ENCODE results near the gene FGD5. TPM values are rescaled to one million over a fixed set of nuclear protein-coding genes. Genes with fewer than 3 reads are reported as not detected.
A peak's percentile ranks its signal among the peaks of the same experiment; 100 is the strongest.

The FGD5 gene
- total and polyA plus RNA-seq, 9 of the 15 experiments (the other 6 are each of a cell fraction or from before 2014, with no cell fraction given) = 0.18 TPM; not detected in 8

GRCh38 chr3:14834807-14835466, 16.2 kb downstream of the FGD5 start:
- peaks cover 24 to 29% of the 10 kb centered on the region in 2 experiments; a peak in 4 of 5 replicates for H3K4me1 ChIP-seq (replicated peaks in 1 of 2; ENCODE audit: control insufficient read depth in 2 of 2, insufficient read depth in 2 of 2, low read length in 2 of 2)
- H3K4me3 ChIP-seq = no peak overlapping the region
- WGBS (ENCODE audit: insufficient coverage, low coverage, missing lambda C conversion rate) = 60% methylated on average over 15 of the region's 15 CpGs
- intact Hi-C loops (cut with micrococcal nuclease) = no loop called here
- H3K4me2 ChIP-seq (ENCODE audit: insufficient read depth, low read length) = no peak overlapping the region
- H3K79me2 ChIP-seq (ENCODE audit: control insufficient read depth, insufficient read depth, low read length) = no peaks in the 10 kb centered on the region
- no peaks in the 10 kb centered on the region for H3K9me1 ChIP-seq (ENCODE audit: control insufficient read depth, insufficient read depth, low read length)
- peak overlapping the region in 1 of 2 experiments; percentile 56; a peak in 1 of 4 replicates for H3K9ac ChIP-seq (ENCODE audit: insufficient read depth in 1 of 2, low read depth in 2 of 2, low read length in 2 of 2)
- DNase-seq (ENCODE audit: extremely low read depth in 1 of 4, low spot score in 3 of 4) (no peak), FAIRE-seq (no peak), ATAC-seq (no peak)
- in situ Hi-C loops (cut with MboI) = no loop called here
- H2AFZ ChIP-seq (ENCODE audit: low read depth, low read length) = no peak overlapping the region
- ChIA-PET CTCF (ENCODE audit: low intra/inter-chr PET ratio) (no interaction called here), POLR2A (interaction anchor here (0.6 to 3.2 kb wide), 5 partner anchors 9 to 1229 kb away, joined by 3 to 18 read pairs (median 5); no protein-coding TSS in a partner anchor)
- 0 out of 2 replicates have a peak, but pooled peaks cover 4% of the 10 kb centered on the region for H4K20me1 ChIP-seq (replicated peaks; ENCODE audit: control insufficient read depth, insufficient read depth, low read length)
- H3K27me3 ChIP-seq (ENCODE audit: control insufficient read depth in 2 of 2, insufficient read depth in 2 of 2, low read length in 2 of 2) = peaks cover 35 to 37% of the 10 kb centered on the region in 2 experiments
- BruUV-seq (replicated peaks) = no TSS peak
- no peak overlapping the region for H3K27ac ChIP-seq (ENCODE audit: extremely low read depth, low read depth, low read length)
- H3K36me3 ChIP-seq (ENCODE audit: control insufficient read depth, insufficient read depth, low read length) = no peaks in the 10 kb centered on the region
- no peaks in the 10 kb centered on the region for H3K9me3 ChIP-seq (replicated peaks; ENCODE audit: control insufficient read depth, insufficient read depth, low read depth, low read length)
- TF ChIP-seq MED1 (CRISPR knock-in tag; IDR thresholded peaks at IDR 0.05; ENCODE audit: borderline replicate concordance) = 0 out of 2 replicates have a peak, but pooled peaks have one; percentile 59
- TF ChIP-seq PHF8 (IDR thresholded peaks at IDR 0.05; ENCODE audit: borderline replicate concordance, low read length) = no peak
- TF ChIP-seq DEAF1 (CRISPR knock-in tag; IDR thresholded peaks at IDR 0.05) = no peak
- no peak for TF ChIP-seq MBD1 (CRISPR knock-in tag; IDR thresholded peaks at IDR 0.05)
- no peak for TF ChIP-seq NFE2 (IDR thresholded peaks at IDR 0.05; ENCODE audit: low read depth)
- no peak for TF ChIP-seq ARID4B (CRISPR knock-in tag; IDR thresholded peaks at IDR 0.05)
- no peak for TF ChIP-seq CREBBP (IDR thresholded peaks at IDR 0.05; ENCODE audit: low read depth, low read length)
- no peak for TF ChIP-seq FOSL1 (tag; conservative IDR thresholded peaks at IDR 0.05)
- TF ChIP-seq PTBP1 (IDR thresholded peaks at IDR 0.05; ENCODE audit: low read depth, low read length) = 0 out of 2 replicates have a peak, but pooled peaks have one; percentile 80
- TF ChIP-seq ADNP (tag; IDR thresholded peaks at IDR 0.05) = peak; percentile 42; the same call in 1 of the 2 replicates
- no peak for TF ChIP-seq CHD4 (IDR thresholded peaks at IDR 0.05; ENCODE audit: insufficient read depth, insufficient replicate concordance, low read depth, low read length, poor library complexity, severe bottlenecking)

All from K562 (cell line).